ENCODE measurements around the gene LCMT2.

Gene LCMT2

GRCh38 chr15:43370310-43370974, 40.1 kb upstream of the LCMT2 start:
- ChIA-PET POLR2A (interaction anchor here (0.9 to 1.5 kb wide), 3 partner anchors 13 to 41 kb away, joined by 3 to 6 read pairs (median 3); partner anchors contain the start of gene LCMT2), CTCF (no interaction called here)
- peak; percentile 16 for DNase-seq (ENCODE audit: extremely low spot score)
- no peak for TF ChIP-seq BHLHE40 (IDR thresholded peaks at IDR 0.05; ENCODE audit: borderline replicate concordance)
- no peak for TF ChIP-seq LEF1 (IDR thresholded peaks at IDR 0.05; ENCODE audit: borderline replicate concordance)
- no peak for TF ChIP-seq NFRKB (IDR thresholded peaks at IDR 0.05)
- TF ChIP-seq ARNT (IDR thresholded peaks at IDR 0.05): no peak
- no peak for TF ChIP-seq CTBP1 (IDR thresholded peaks at IDR 0.05; ENCODE audit: borderline replicate concordance)
- no peak for TF ChIP-seq FOXM1 (IDR thresholded peaks at IDR 0.05; ENCODE audit: borderline replicate concordance)
- TF ChIP-seq SP1 (IDR thresholded peaks at IDR 0.05): no peak
- TF ChIP-seq HDGF (IDR thresholded peaks at IDR 0.05; ENCODE audit: borderline replicate concordance): no peak
- TF ChIP-seq L3MBTL2 (conservative IDR thresholded peaks at IDR 0.05): no peak
- TF ChIP-seq FOXK2 (IDR thresholded peaks at IDR 0.05): no peak
- TF ChIP-seq ELF4 (IDR thresholded peaks at IDR 0.05): no peak
- TF ChIP-seq ZNF384 (IDR thresholded peaks at IDR 0.05): no peak
- no peak for TF ChIP-seq FOXA1 (IDR thresholded peaks at IDR 0.05)
- TF ChIP-seq SUZ12 (IDR thresholded peaks at IDR 0.05): no peak
- no peak for TF ChIP-seq TARDBP (IDR thresholded peaks at IDR 0.05)
- TF ChIP-seq PKNOX1 (IDR thresholded peaks at IDR 0.05): no peak

- ChIA-PET POLR2A (no interaction called here), CTCF (no interaction called here)
- no peak for DNase-seq (ENCODE audit: extremely low spot score)
- TF ChIP-seq PKNOX1 (IDR thresholded peaks at IDR 0.05) (no peak), HDGF (IDR thresholded peaks at IDR 0.05; ENCODE audit: borderline replicate concordance) (no peak), FOXA1 (IDR thresholded peaks at IDR 0.05) (no peak)
Observed at GRCh38 chr15:43361313-43361903, 31.0 kb upstream of the LCMT2 start.

- no peak for TF ChIP-seq SP1 (IDR thresholded peaks at IDR 0.05)
- TF ChIP-seq ELF4 (IDR thresholded peaks at IDR 0.05): no peak
- TF ChIP-seq SUZ12 (IDR thresholded peaks at IDR 0.05): no peak
- no peak for TF ChIP-seq LEF1 (IDR thresholded peaks at IDR 0.05; ENCODE audit: borderline replicate concordance)
- no peak for TF ChIP-seq FOXM1 (IDR thresholded peaks at IDR 0.05; ENCODE audit: borderline replicate concordance)
- TF ChIP-seq BHLHE40 (IDR thresholded peaks at IDR 0.05; ENCODE audit: borderline replicate concordance): no peak
- no peak for TF ChIP-seq L3MBTL2 (conservative IDR thresholded peaks at IDR 0.05)
- no peak for TF ChIP-seq ARNT (IDR thresholded peaks at IDR 0.05)
- TF ChIP-seq FOXK2 (IDR thresholded peaks at IDR 0.05): no peak
- TF ChIP-seq FOXA1 (IDR thresholded peaks at IDR 0.05): no peak
- TF ChIP-seq CTBP1 (IDR thresholded peaks at IDR 0.05; ENCODE audit: borderline replicate concordance): no peak
- TF ChIP-seq HDGF (IDR thresholded peaks at IDR 0.05; ENCODE audit: borderline replicate concordance): no peak
- TF ChIP-seq PKNOX1 (IDR thresholded peaks at IDR 0.05): no peak
- TF ChIP-seq ZNF384 (IDR thresholded peaks at IDR 0.05): no peak
- TF ChIP-seq TARDBP (IDR thresholded peaks at IDR 0.05): no peak
- TF ChIP-seq NFRKB (IDR thresholded peaks at IDR 0.05): no peak
- POLR2A ChIA-PET: no interaction called here
- CTCF ChIA-PET: no interaction called here
- no peak for DNase-seq (ENCODE audit: extremely low spot score)
Observed at GRCh38 chr15:43360821-43361220, 30.4 kb upstream of the LCMT2 start.

- POLR2A ChIA-PET: interaction anchor here (1.3 kb wide), 1 partner anchor 18 kb away, joined by 3 read pairs; the partner anchor contains the start of genes TUBGCP4 and ZSCAN29
- CTCF ChIA-PET: interaction anchor here (0.6 kb wide), 1 partner anchor 149 kb away, joined by 3 read pairs; no protein-coding TSS in a partner anchor
- DNase-seq (ENCODE audit: extremely low spot score): no peak
- no peak for TF ChIP-seq ELF4 (IDR thresholded peaks at IDR 0.05)
- no peak for TF ChIP-seq FOXA1 (IDR thresholded peaks at IDR 0.05)
- TF ChIP-seq BHLHE40 (IDR thresholded peaks at IDR 0.05; ENCODE audit: borderline replicate concordance): no peak
- no peak for TF ChIP-seq NFRKB (IDR thresholded peaks at IDR 0.05)
- TF ChIP-seq FOXM1 (IDR thresholded peaks at IDR 0.05; ENCODE audit: borderline replicate concordance): no peak
- no peak for TF ChIP-seq ZNF384 (IDR thresholded peaks at IDR 0.05)
- no peak for TF ChIP-seq TARDBP (IDR thresholded peaks at IDR 0.05)
- no peak for TF ChIP-seq CTBP1 (IDR thresholded peaks at IDR 0.05; ENCODE audit: borderline replicate concordance)
- no peak for TF ChIP-seq LEF1 (IDR thresholded peaks at IDR 0.05; ENCODE audit: borderline replicate concordance)
- no peak for TF ChIP-seq PKNOX1 (IDR thresholded peaks at IDR 0.05)
- no peak for TF ChIP-seq L3MBTL2 (conservative IDR thresholded peaks at IDR 0.05)
- no peak for TF ChIP-seq HDGF (IDR thresholded peaks at IDR 0.05; ENCODE audit: borderline replicate concordance)
- TF ChIP-seq ARNT (IDR thresholded peaks at IDR 0.05): no peak
- TF ChIP-seq SP1 (IDR thresholded peaks at IDR 0.05): no peak
- TF ChIP-seq FOXK2 (IDR thresholded peaks at IDR 0.05): no peak
- TF ChIP-seq SUZ12 (IDR thresholded peaks at IDR 0.05): no peak
Observed at GRCh38 chr15:43352693-43353382, 22.5 kb upstream of the LCMT2 start.

- POLR2A ChIA-PET: no interaction called here
- DNase-seq (ENCODE audit: extremely low spot score): no peak
- TF ChIP-seq PKNOX1 (IDR thresholded peaks at IDR 0.05) (no peak), NFRKB (IDR thresholded peaks at IDR 0.05) (no peak), L3MBTL2 (conservative IDR thresholded peaks at IDR 0.05) (no peak), FOXM1 (IDR thresholded peaks at IDR 0.05; ENCODE audit: borderline replicate concordance) (no peak), FOXA1 (IDR thresholded peaks at IDR 0.05) (no peak), BHLHE40 (IDR thresholded peaks at IDR 0.05; ENCODE audit: borderline replicate concordance) (no peak), SP1 (IDR thresholded peaks at IDR 0.05) (no peak), ZNF384 (IDR thresholded peaks at IDR 0.05) (no peak), LEF1 (IDR thresholded peaks at IDR 0.05; ENCODE audit: borderline replicate concordance) (no peak), TARDBP (IDR thresholded peaks at IDR 0.05) (no peak), SUZ12 (IDR thresholded peaks at IDR 0.05) (no peak), ELF4 (IDR thresholded peaks at IDR 0.05) (no peak), ARNT (IDR thresholded peaks at IDR 0.05) (no peak), HDGF (IDR thresholded peaks at IDR 0.05; ENCODE audit: borderline replicate concordance) (no peak), FOXK2 (IDR thresholded peaks at IDR 0.05) (no peak)
- CTCF ChIA-PET: interaction anchor here (0.6 kb wide), 1 partner anchor 68 kb away, joined by 3 read pairs; no protein-coding TSS in a partner anchor
Observed at GRCh38 chr15:43347114-43347513, 16.7 kb upstream of the LCMT2 start.

Measured in HEK293T (cell line).